ENCODE measurements around the gene CIRBP. TPM values are rescaled to one million over a fixed set of nuclear protein-coding genes. Genes with fewer than 3 reads are reported as not detected.

CIRBP gene
- total RNA-seq, 1 donor from 2014 or later = 295 TPM

DNA sequence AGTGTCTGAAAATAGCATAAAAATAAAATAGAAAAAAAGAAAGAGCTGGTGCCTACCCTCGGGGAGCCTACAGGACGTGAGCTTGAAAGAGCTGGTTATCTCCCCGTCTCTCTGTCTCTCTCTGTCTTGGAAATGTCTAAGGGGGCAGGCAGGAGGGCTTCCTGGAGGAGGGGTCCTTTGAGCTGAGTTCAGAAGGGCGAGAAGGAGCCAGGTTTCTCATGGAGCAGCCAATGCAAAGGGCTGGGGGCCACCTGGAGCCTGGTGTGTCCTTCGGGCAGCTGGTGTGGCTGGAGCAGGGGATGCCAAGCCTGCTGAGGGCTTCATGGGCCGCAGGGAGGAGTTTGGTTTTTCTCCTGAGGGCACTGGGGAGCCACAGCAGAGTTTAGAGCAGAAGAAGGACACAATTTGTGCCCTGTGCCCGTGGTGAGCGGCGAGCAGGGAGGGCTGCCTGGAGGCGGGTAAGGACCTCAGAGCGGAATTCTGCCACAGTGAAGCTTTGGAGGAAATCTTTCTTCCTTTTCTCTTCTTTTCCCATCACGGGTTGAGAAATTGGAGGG is 55.2 kb downstream of the CIRBP start:
- no peak overlapping the region for H3K27ac Mint-ChIP-seq (ENCODE audit: unreplicated experiment)
- H3K27me3 Mint-ChIP-seq (ENCODE audit: low read depth) = peaks cover 2% of the 10 kb centered on the region
- H3K4me3 Mint-ChIP-seq (ENCODE audit: unreplicated experiment) = no peak overlapping the region
- DNase-seq (ENCODE audit: low spot score) = no peak
- no peaks in the 10 kb centered on the region for H3K9me3 Mint-ChIP-seq (ENCODE audit: low read depth)
- H3K36me3 Mint-ChIP-seq (ENCODE audit: low read depth) = no peaks in the 10 kb centered on the region
- no peaks in the 10 kb centered on the region for H3K4me1 Mint-ChIP-seq (ENCODE audit: low read depth)
- TF ChIP-seq, protein P1, sequence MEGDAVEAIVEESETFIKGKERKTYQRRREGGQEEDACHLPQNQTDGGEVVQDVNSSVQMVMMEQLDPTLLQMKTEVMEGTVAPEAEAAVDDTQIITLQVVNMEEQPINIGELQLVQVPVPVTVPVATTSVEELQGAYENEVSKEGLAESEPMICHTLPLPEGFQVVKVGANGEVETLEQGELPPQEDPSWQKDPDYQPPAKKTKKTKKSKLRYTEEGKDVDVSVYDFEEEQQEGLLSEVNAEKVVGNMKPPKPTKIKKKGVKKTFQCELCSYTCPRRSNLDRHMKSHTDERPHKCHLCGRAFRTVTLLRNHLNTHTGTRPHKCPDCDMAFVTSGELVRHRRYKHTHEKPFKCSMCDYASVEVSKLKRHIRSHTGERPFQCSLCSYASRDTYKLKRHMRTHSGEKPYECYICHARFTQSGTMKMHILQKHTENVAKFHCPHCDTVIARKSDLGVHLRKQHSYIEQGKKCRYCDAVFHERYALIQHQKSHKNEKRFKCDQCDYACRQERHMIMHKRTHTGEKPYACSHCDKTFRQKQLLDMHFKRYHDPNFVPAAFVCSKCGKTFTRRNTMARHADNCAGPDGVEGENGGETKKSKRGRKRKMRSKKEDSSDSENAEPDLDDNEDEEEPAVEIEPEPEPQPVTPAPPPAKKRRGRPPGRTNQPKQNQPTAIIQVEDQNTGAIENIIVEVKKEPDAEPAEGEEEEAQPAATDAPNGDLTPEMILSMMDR (IDR thresholded peaks at IDR 0.05) = no peak

Other genes starting within 250 kb of the CIRBP start
- 120 to 130 TPM (median 120 TPM) in 3 replicates for gene TMEM259, start 248.2 kb upstream of the CIRBP start, total RNA-seq
- not detected in 3 replicates for gene RNU6-2, start 247.8 kb upstream of the CIRBP start, total RNA-seq
- 258 to 363 TPM (median 357 TPM) in 3 replicates for gene CNN2, start 242.7 kb upstream of the CIRBP start, total RNA-seq
- 6.7 to 15.9 TPM (median 8.9 TPM) in 3 replicates for gene ABCA7, start 229.2 kb upstream of the CIRBP start, total RNA-seq
- 0.57 to 1.6 TPM (median 1.0 TPM) in 3 replicates for gene ARHGAP45, start 202.2 kb upstream of the CIRBP start, total RNA-seq
- gene POLR2E, start 174.0 kb upstream of the CIRBP start, total RNA-seq = 110 to 119 TPM (median 113 TPM) in 3 replicates
- gene GPX4, start 165.3 kb upstream of the CIRBP start, total RNA-seq = 240 to 246 TPM (median 245 TPM) in 3 replicates
- 25.9 to 46.0 TPM (median 45.6 TPM) in 3 replicates for gene SBNO2, start 95.1 kb upstream of the CIRBP start, total RNA-seq
- gene STK11, start 63.6 kb upstream of the CIRBP start, total RNA-seq = 41.1 to 44.5 TPM (median 42.3 TPM) in 3 replicates
- gene CBARP, start 31.3 kb upstream of the CIRBP start, total RNA-seq = 4.8 to 9.0 TPM (median 7.6 TPM) in 3 replicates
- gene ATP5F1D, start 27.6 kb upstream of the CIRBP start, total RNA-seq = 110 to 125 TPM (median 122 TPM) in 3 replicates
- gene MIDN, start 20.7 kb upstream of the CIRBP start, total RNA-seq = 64.5 to 75.3 TPM (median 68.3 TPM) in 3 replicates
- 32.7 to 41.3 TPM (median 36.1 TPM) in 3 replicates for gene FAM174C, start 6.2 kb downstream of the CIRBP start, total RNA-seq
- 7.0 to 7.9 TPM (median 7.2 TPM) in 3 replicates for gene EFNA2, start 16.5 kb downstream of the CIRBP start, total RNA-seq
- 57.3 to 66.1 TPM (median 57.8 TPM) in 3 replicates for gene NDUFS7, start 114.6 kb downstream of the CIRBP start, total RNA-seq
- 30.1 to 34.3 TPM (median 32.5 TPM) in 3 replicates for gene GAMT, start 132.2 kb downstream of the CIRBP start, total RNA-seq
- gene DAZAP1, start 138.3 kb downstream of the CIRBP start, total RNA-seq = 81.1 to 88.0 TPM (median 82.5 TPM) in 3 replicates
- 614 to 734 TPM (median 636 TPM) in 3 replicates for gene RPS15, start 169.1 kb downstream of the CIRBP start, total RNA-seq
- 1.4 to 3.9 TPM (median 3.9 TPM) in 3 replicates for gene APC2, start 180.8 kb downstream of the CIRBP start, total RNA-seq
- gene C19orf25, start 209.9 kb downstream of the CIRBP start, total RNA-seq = 23.3 to 24.7 TPM (median 24.2 TPM) in 3 replicates
- gene PCSK4, start 221.0 kb downstream of the CIRBP start, total RNA-seq = 3.3 to 4.0 TPM (median 3.9 TPM) in 3 replicates
- gene REEP6, start 221.8 kb downstream of the CIRBP start, total RNA-seq = 2.7 to 3.9 TPM (median 2.8 TPM) in 3 replicates
- gene ADAMTSL5, start 243.7 kb downstream of the CIRBP start, total RNA-seq = 9.1 to 20.3 TPM (median 16.9 TPM) in 3 replicates